Smooth muscle cell (in vitro differentiated cells): ENCODE data around the gene FAM13B. TPM values are rescaled to one million over a fixed set of nuclear protein-coding genes. Genes with fewer than 3 reads are reported as not detected.
A peak's percentile ranks its signal among the peaks of the same experiment; 100 is the strongest.

Experiments
- DNase-seq: peaks from one replicate; lab custom pipeline; 2025; ENCODE audit not compliant: unreplicated experiment; lab: John Stamatoyannopoulos, UW
- H2AFZ ChIP-seq: fragments of 200-600 bp; sonication (generic); 2 replicates; pipeline ENCODE4 v1.6.0; 2016; ENCODE audit warnings: antibody characterized with exemption, low read depth, mild to moderate bottlenecking
- H3F3A ChIP-seq: fragments of 200-600 bp; sonication (generic); 2 replicates; pipeline ENCODE4 v1.6.0; 2017; ENCODE audit warnings: antibody characterized with exemption, low read depth
- H3K27ac ChIP-seq: fragments of 200-600 bp; sonication (generic); 2 replicates; pipeline ENCODE4 v1.5.1; 2016; ENCODE audit warnings: low read depth, mild to moderate bottlenecking
- H3K27me3 ChIP-seq: fragments of 200-600 bp; sonication (generic); 2 replicates; pipeline ENCODE4 v1.6.1; 2016; ENCODE audit warnings: low read depth, mild to moderate bottlenecking
- H3K36me3 ChIP-seq: fragments of 200-600 bp; sonication (generic); 2 replicates; pipeline ENCODE4 v1.5.1; 2016; ENCODE audit warnings: low read depth
- H3K4me1 ChIP-seq: fragments of 200-600 bp; sonication (generic); 2 replicates; pipeline ENCODE4 v1.5.1; 2016; ENCODE audit warnings: low read depth
- H3K4me2 ChIP-seq: fragments of 200-600 bp; sonication (generic); 2 replicates; pipeline ENCODE4 v1.6.0; 2016; ENCODE audit warnings: mild to moderate bottlenecking
- H3K4me3 ChIP-seq: fragments of 200-600 bp; sonication (generic); 2 replicates; pipeline ENCODE4 v1.5.1; 2016; ENCODE audit warnings: mild to moderate bottlenecking
- H3K79me2 ChIP-seq: fragments of 200-600 bp; sonication (generic); 2 replicates; pipeline ENCODE4 v1.6.0; 2016; ENCODE audit warnings: low read depth, mild to moderate bottlenecking
- H3K9ac ChIP-seq: fragments of 200-600 bp; sonication (generic); 2 replicates; pipeline ENCODE4 v1.6.0; 2016; ENCODE audit warnings: low read depth
- H3K9me3 ChIP-seq: fragments of 200-600 bp; sonication (generic); replicated peaks from 2 replicates; pipeline ENCODE4 v1.5.1; 2016; ENCODE audit warnings: low read depth
- H4K20me1 ChIP-seq: fragments of 200-600 bp; sonication (generic); 2 replicates; pipeline ENCODE4 v1.6.0; 2016; ENCODE audit warnings: low read depth
- CTCF ChIP-seq: fragments of 200-600 bp; sonication (generic); IDR thresholded peaks from 2 replicates; pipeline ENCODE4 v1.5.1; 2017; ENCODE audit warnings: borderline replicate concordance, mild to moderate bottlenecking, antibody characterized with exemption; ENCODE audit not compliant: insufficient read depth, poor library complexity, severe bottlenecking
- WGBS: methylation state at CpG from one replicate; pipeline ENCODE4 v1.1.7; 2016; ENCODE audit warnings: low lambda C conversion rate; 5-methylcytosine and 5-hydroxymethylcytosine counted together
- polyA plus RNA-seq: library from polyadenylated mRNA; unstranded; fragments of >200 nt; fragmentation: Nextera tagmentation; extraction: Ambion mirVana; gene quantifications from 2 replicates; pipeline ENCODE4 v1.2.1, GENCODE V29; 2016
- total RNA-seq: library from RNA; depleted of rRNA; stranded (reverse); fragments of >200 nt; gene quantifications from 2 replicates; pipeline ENCODE4 v1.2.3, GENCODE V29; 2014

Gene FAM13B
- total and polyA plus RNA-seq, 2 experiments from 2014 or later = 3.8 to 15.1 TPM

DNA sequence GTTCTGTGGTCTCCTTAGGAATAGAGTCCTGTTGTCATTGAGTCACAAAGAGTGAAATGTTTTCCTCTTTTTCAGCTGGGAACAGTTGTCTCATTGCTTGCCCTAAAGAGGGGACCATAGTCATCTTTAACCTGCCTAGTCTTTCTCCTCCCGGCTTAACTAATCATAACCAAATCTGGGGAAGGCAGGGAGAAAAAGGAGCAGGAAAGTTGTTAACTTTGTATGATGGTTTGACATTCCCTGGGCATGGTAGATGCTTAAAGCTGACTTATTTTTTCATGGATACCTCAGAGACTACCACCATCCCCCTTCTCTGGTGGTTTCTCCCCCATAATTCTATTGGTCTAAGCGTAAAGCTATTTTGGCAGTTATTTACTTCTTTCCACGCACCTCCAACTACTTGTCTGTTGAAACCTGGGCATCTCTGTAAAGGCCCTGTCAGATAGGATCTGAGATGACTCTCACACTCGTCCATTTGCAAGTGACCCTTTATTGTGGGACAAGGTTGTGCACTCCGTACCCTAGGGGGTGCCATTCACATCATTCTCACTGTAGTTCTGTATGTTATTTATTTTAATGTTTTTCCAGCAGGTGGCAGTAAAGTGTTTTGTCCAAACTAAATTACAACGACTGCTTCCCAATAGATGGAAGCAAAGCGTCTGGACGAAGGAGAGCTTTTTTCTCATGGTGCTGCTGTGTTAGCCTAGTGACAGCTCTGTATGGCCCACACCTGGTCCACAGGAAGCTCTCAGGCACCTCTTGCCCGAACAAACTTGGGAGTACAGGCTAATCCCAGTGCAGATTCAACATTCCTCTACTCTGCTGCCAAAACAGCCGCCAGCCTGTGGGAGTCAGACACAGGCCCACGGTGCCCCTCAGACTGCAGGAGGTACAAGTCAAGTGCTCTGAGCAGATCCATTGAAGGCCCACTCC, 3.0 kb upstream of the FAM13B start:
- 40% methylated on average over 11 of the region's 11 CpGs for WGBS
- DNase-seq = no peak
- peak; percentile 73 for TF ChIP-seq CTCF
- Histone ChIP-seq H3K36me3 (no peaks in the 10 kb centered on the region), H3K4me1 (peaks cover 17% of the 10 kb centered on the region), H3K79me2 (peaks cover 18% of the 10 kb centered on the region), H3K4me2 (no peak overlapping the region), H3K9ac (no peak overlapping the region), H3K27ac (no peak overlapping the region), H3K27me3 (no peaks in the 10 kb centered on the region), H3K9me3 (no peaks in the 10 kb centered on the region), H4K20me1 (peaks cover 17% of the 10 kb centered on the region), H2AFZ (peak overlapping the region; percentile 64), H3F3A (peaks cover 4% of the 10 kb centered on the region), H3K4me3 (no peak overlapping the region)

DNA sequence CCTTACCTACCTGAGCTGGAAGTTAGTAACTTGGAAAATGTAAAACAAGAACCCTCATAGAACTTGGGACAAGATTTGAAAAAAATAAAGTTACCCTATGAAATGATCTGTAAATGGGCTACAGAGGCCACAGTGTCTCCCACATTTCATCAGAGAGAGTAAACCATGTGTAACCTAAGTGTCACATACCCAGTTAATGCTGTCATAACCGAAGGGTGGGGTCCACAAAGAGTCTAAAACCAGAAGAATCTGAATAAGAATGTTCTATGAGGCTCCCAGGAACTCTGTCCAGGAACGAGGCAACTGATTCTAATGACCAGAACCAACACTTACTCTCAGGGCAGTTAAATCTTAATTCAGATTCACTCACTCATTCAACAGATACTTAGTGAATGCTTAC, 1.0 kb upstream of the FAM13B start:
- H4K20me1 ChIP-seq = peaks cover 37% of the 10 kb centered on the region
- peak overlapping the region; percentile 99 for H3K9ac ChIP-seq
- H3K4me2 ChIP-seq = peak overlapping the region; percentile 94
- no peak for DNase-seq
- WGBS = 63% methylated on average over 2 of the region's 2 CpGs
- no peak overlapping the region for H2AFZ ChIP-seq
- peak overlapping the region; percentile 99 for H3K4me3 ChIP-seq
- H3K4me1 ChIP-seq = peaks cover 20% of the 10 kb centered on the region
- H3K36me3 ChIP-seq = no peaks in the 10 kb centered on the region
- no peaks in the 10 kb centered on the region for H3K27me3 ChIP-seq
- H3K79me2 ChIP-seq = peaks cover 38% of the 10 kb centered on the region
- H3K27ac ChIP-seq = peak overlapping the region; percentile 99
- TF ChIP-seq CTCF = no peak
- no peaks in the 10 kb centered on the region for H3K9me3 ChIP-seq
- peaks cover 4% of the 10 kb centered on the region for H3F3A ChIP-seq

DNA sequence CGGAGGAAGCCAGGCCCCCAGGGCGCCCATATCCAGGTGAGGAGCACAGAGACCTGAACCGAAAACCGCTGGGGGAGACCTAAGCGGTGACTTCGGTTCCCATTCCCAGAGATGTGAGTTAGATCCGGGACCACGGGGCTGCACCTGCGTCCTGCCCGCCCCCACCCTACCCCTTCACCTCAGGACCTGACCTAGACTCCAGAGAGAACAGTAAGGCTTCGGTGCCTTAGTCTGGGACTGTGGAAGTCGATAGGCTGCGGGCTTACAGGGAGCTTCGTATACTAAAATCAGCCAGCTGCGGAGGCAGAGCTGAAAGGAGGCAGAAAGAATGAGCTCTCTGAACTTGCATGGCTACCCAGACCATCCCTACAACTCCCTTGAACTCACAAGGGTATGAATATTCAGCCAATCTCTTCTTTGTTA, 518 bp upstream of the FAM13B start:
- H3K9me3 ChIP-seq = no peaks in the 10 kb centered on the region
- DNase-seq = no peak
- H3K27ac ChIP-seq = peak overlapping the region; percentile 99
- peaks cover 20% of the 10 kb centered on the region for H3K4me1 ChIP-seq
- H3K79me2 ChIP-seq = peaks cover 43% of the 10 kb centered on the region
- H3K4me3 ChIP-seq = peak overlapping the region; percentile 99
- 6% methylated on average over 15 of the region's 15 CpGs for WGBS
- H4K20me1 ChIP-seq = peaks cover 42% of the 10 kb centered on the region
- peaks cover 4% of the 10 kb centered on the region for H3F3A ChIP-seq
- peak overlapping the region; percentile 99 for H3K9ac ChIP-seq
- TF ChIP-seq CTCF = no peak
- H3K4me2 ChIP-seq = peak overlapping the region; percentile 94
- H3K27me3 ChIP-seq = no peaks in the 10 kb centered on the region
- peak overlapping the region; percentile 76 for H2AFZ ChIP-seq
- no peaks in the 10 kb centered on the region for H3K36me3 ChIP-seq
